ENCODE results near the gene MAP3K2.

DNA sequence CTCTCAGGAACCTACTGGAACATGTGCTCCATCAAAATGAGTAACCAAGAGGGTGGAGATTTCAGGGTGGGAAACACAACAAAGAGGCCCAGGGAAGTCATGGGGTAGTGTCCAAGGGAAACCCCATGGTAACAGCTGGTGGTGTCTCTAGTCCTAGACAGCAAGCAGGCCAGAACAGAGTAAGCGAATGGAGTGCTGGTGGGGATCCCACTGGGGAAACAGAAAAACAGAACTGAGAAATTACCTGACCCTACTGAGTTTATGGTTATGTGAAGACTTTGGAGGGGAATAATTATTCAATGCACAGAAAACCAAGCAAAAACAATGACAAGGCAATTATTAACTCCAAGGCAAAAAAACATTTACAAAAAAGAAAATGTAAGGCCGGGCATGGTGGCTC lies 110.7 kb downstream of the MAP3K2 start:
- no peak for TF ChIP-seq CTCF (conservative IDR thresholded peaks at IDR 0.05)
- no peak for TF ChIP-seq ZFX (IDR thresholded peaks at IDR 0.05)
